Left forelimb (tissue), 1 donor: ENCODE data around the gene PERP.
"Not testable (repeated sequence)": the region's sequence is repeated elsewhere in the genome, so short reads cannot be mapped to it uniquely, and the experiment has no call there.

Experiments
- DNase-seq: peaks from one replicate; pipeline ENCODE4 v3.0.0-alpha.2; 2018; ENCODE audit warnings: low spot score

PERP gene

DNA sequence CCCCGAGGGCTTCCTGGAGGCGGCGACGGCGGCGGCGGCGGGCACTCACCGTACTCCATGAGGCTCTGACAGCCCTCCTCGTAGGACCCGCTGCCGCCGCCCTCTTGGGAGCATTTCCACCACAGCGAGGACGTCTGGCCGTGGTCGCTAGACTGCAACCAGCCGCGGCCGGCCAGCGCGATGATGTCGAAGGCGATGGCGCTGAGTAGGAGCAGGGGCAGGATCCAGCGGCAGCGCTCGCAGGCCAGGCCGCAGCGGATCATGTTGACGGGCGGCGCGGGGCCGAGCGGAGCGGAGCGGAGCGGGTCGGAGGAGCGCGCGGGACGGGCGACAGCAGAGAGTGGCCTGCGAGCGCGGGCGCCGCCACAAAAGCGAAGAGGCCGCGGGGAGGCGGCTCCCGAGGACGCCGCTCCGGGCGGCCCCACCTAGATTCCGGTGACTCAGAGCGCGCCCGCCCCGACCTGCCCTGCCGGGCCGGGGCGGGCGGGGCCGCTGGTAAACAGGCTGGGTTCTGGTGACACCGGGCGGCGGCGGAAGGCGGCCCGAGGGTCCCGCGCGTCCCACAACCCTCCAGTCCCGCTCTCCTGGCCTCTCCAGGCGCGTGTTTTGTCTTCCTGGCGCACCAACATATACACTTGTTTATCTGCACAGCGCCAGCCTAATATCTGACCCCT is at the start of gene PERP:
Gene PERP, minus strand, starts transcription at position 342 of the 674 bp plus-strand sequence. Its CDS starts 79 bp downstream, at position 263.
- DNase-seq, result no peak

DNA sequence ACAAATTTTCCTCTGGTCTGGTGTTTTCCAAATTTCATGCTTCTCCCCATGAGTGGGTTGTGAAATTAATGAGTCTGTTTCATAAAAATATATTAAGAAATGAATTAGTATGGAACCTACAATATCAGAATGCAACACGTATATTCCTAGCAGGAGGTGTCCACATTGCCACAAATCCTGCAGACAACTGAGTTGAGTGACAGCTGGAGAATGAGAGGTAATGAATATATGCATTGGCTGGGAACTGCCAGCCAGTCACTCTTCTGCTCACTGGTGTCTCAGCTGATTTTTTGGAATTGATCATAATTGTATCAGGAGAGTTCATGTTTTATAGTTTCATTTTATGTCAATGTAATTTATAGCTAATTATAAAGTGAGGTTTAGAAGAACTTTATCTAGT is 48.2 kb upstream of the PERP start:
- DNase-seq, result no peak

DNA sequence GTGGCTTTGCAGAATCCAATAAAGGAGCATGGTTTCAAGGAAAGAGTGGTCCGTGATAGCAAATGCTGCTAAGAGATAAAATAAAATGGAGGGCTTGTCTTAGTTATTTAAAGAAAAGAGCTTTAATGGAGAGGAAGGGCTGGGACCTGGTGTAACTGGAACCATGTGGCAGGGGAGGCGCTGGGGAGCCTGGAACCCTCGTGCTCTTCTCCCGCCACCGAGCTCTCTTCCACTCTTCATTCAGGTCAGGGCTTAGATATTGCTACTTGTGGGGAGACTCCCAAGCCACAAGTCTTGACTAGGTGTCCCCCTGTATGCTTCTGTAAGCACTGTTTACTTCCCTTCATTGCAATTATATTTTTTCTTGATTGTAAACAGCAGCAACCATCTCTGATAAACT is 39.3 kb upstream of the PERP start:
- DNase-seq, result no peak

DNA sequence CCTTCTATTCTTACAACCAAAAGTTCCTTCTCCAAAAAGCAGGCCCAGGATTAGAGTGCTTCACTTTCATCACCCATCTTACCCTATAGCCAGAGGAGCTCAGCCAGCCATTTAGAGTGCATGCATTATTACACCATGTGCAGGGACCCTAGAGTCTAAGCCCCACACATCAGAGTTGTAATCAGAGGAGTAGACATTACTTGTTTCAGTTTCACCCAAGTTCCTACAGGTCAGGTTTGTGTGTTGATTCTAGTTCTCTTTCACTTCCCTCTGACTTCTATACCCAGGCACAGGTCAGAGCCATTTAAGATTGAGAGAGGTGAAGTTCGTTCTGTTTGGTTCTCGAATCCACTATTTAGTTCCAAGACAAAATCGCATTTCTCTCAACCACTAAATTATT is 38.2 kb upstream of the PERP start:
- DNase-seq, result no peak

DNA sequence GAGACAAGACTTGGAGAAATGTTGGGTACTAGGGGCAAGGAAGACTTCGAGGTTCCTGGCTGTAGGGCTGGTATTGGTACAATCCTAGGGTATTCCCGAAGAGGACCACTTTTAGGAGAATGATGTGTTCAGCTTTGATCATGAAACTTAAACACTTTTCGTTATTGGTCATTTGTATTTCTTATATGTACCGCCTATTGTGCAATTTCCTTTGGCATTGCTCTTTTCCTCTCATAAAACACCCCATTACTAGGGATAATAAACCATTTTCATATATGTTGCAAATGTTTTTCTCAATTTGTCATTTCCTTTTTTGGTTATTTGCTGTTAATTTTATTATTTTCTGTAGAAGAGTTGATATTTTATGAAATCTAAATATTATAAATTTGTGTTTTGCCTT is 35.6 kb upstream of the PERP start:
- DNase-seq, result no peak

DNA sequence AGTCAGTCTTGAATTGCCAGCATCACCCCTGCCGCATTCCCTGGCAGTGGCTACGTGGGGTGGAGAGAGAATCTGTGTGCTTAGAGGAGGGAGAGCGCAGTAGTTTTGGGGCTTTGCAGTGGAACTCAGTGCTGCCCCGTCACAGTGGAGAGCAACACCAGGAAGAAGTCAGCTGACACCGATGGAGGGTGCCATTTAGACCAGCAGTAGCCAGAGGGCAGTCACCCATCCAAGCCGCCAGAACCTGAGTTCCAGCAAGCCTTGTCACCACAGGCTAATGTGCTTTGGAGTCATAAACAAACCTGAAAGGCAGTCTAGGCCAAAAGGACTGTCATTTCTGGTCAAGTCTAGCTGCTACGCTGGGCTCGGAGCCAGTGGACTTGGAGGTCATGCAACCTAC is 22.0 kb upstream of the PERP start:
- no peak for DNase-seq

DNA sequence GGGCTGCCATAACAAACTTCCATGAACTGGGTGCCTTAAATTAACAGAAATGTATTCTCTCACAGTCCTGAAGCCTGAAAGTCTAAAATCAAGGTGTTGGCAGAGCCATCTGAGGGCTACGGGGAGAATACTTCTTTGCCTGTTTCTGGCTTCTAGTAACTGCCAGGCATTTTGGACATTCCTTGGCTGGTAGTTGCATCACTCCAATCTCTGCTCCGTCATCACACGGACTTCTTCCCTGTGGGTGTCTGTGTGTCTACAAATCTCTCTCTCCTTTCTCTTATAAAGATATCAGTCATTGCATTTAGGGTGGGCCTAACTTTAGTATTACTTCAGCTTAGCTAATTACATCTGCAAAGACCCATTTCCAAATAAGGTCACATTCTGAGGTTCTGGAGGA is 20.9 kb upstream of the PERP start:
- DNase-seq, result no peak

DNA sequence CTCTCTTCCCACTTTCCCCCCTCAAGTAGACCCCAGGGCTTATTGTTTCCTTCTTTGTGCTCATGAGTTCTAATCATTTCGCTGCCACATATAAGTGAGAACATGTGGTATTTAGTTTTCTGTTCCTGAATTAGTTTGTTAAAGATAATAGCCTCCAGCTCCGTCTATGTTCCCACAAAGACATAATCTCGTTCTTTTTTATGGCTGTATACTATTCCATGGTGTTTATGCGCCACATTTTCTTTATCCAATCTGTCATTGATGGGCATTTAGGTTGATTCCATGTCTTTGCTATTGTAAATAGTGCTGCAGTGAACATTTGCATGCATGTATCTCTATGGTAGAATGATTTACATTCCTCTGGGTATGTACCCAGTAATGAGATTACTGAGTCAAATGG is 16.9 kb upstream of the PERP start:
- DNase-seq, result no peak

DNA sequence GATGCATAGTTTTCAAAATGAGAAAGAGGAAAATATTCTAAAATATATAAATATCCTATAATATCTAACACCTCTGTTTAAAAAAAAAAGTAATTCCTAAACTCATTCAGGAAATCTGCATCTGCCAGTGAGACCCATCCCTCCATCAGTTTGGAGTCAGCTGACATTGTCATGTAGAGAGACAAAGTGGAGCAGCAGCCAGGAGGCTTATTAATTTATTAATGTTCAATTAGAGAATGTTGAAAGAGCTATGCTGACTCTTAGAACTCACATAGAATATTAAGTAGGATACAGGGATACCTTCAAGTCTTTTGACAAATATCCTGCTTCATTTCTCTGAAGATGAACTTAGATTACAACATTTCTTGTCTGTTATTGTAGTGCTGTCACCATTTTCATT is 12.8 kb upstream of the PERP start:
- no peak for DNase-seq

DNA sequence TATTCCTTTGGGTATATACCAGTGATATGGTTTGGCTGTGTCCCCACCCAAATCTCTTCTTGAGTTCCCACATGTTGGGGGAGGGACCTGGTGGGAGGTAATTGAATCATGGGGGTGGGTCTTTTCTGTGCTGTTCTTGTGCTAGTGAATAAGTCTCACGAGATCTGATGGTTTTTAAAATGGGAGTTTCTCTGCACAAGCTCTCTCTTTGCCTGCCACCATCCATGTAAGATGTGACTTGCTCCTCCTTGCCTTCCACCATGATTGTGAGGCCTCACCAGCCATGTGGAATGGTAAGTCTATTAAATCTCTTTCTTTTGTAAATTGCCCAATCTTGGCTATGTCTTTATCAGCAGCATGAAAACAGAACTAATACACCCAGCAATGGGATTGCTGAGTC is 12.0 kb upstream of the PERP start:
- DNase-seq, result not testable (repeated sequence)

DNA sequence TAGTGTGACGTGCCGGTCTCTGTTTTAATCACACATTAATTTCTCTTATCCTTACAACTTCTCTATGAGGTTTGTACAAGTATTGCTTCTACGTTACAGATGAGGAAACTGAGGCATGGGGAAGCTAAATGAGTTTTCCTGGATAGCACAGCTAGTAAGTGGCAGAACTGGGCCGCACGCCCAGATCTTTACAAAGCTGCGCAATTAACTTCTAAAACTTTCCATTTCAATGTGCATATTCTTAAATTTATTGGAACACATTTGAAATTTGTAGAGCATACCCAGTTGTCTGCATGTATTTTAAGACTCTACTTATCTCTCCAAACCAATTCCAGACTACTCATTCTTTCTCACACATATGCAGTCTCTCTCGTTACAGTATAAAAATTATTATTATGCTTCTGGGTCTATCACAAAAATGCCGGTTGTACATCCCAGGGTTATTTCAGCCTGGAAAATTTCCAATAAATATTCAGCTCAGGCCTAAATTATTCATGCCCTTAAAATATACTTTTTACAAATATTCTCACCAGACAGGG is 10.2 kb upstream of the PERP start:
- no peak for DNase-seq

DNA sequence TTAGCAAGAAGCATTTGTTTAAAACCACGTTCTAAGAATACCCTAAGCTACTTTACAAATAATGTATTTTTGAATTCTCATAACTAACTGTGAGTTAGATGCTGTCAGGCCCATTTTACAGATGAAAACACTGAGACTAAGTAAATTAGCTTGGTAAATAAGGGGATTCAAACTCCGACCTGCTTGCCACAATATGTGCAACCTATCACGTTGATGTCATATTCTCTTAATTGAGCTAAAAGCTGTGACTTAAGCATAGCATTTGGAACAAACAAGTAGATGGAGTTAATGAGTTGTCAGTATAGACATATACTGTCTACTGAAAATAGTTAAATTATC is 9.4 kb upstream of the PERP start:
- no peak for DNase-seq

DNA sequence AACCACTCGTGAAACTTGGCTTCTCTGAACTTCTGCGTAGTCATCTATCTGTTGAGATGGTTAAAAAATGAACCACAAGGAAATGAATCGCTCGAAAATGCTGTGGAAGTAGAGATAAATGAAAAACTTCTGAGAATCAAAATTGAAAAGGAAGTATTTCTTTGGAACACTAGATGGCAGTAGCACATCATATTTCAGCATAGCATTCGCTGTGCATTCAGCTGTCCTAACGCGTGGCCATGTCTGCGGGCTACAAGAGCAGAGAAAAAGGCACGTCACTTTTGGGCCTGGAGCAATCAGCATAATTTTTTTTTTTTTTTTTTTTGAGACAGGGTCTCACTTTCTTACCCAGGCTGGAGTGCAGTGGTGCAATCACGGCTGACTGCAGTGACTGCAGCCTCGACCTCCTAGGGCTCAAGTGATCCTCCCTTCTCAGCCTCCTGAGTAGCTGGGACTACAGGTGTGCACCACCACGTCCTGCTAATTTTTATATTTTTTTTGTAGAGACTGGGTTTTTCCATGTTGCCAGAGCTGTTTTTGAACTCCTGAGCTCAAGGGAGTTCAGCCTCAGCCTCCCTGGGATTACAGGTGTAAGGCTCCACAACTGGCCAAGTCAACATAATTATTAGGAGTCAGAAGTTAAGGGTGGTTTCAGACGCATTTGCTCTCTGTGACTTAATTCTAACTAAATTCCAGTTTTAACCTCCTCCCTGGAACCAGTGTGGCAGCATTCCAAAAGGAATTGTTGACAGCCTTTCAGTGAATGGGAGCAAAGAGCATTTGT is 8.8 kb upstream of the PERP start:
- no peak for DNase-seq

DNA sequence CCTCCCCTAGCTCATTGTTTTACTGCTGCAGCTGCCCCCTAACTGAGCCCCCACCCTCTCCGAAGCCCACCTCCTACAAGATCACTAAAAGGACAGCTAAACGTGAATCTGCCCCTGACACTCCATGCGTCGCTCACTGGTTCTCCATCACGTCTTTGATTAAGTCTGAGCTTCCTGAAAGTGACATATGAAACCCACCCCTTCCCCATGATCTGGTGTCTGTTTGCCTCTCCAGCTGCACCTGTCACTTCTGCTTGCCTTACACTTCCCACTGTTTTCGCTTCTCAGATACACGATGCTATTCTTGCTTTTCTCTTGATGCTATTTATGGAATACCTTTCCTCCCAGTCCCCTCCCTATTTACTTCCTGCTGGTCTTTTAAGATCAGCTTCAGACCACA is 8.0 kb upstream of the PERP start:
- DNase-seq, result no peak

DNA sequence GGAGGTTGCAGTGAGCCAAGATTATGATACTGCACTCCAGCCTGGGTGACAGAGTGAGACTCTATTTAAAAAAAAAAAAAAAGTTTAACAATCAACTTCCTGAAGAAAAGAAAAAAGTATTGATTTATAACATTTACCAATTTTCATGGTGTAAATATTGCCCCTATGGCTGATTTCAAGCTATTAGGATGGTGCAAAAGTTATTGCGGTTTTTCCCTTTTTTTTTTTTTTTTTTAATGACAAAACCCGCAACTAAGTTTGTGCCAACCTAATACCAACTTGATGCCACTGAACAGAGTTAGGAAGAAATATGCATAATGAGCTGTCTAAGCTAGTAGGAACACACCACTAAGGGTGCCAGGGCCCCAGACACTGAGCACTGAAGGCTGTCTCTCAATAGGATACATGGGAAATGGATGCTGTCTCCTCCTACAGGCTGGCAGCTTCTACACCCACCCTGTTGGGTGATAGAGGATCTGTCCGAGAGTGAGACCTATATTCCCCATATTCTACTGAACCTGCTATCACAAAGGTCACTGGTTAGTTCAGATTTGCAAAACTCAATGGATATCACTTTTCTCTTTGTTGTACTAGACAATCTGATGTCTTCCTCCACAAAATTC is 6.5 kb upstream of the PERP start:
- no peak for DNase-seq

DNA sequence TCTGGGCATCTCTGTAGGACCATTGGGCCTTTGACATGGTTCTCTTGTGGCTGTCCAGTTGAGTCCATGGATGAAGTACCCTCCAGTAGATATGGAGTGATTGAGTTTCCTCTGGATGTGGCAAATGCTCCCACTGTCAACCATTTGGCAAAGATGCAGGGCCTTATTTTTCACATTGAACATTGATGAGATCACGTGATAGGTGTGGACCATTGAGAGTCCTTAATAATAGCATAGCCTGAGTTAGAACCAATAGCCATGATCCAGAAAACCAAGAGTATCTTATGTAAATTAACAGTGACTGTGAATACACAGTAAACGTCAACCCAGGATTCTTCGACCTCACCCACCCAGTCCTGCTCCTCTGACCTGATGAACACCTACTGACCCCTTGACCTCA is 3.0 kb upstream of the PERP start:
- no peak for DNase-seq

DNA sequence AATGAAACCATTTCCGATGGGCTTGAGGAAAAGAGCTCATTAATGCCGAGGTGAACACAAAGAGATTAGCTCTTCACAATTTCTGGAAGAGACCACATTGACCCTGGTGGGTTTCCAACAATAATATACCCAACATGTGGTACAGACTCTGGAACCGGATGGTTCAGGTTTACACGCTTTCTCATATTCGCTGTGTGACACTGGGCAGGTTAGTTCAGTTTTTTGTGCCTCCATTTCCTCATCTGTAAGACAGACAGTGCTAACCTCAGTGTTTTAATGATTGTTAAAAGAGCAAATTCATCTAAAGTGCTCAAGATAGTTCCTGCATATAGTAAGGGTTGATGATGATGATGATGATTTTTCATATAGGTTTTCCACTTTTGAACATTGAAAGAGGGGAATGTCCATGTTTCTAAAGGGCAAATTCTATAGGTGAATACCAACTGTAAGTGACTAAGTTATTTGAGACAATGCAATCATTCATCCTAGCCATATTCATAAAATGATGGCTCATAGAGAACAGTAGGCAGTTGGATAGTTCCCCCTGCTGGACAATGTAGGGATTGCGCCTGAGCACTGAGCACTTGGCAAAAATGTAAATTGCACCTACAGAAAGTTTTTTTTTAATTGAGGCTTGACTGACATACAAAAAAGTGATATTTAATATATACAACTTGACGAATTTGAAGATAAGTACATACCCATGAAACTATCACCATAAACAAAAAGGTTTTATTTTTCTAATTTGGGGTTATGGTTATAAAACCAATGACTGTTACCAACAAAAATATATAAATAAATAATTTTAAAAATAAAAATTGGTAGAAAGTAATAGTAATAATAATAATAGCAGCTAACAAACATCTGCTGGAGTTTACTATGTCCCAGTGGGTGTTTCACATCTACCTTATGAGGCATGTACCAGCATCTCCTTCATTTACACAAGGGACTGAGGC is 2.1 kb upstream of the PERP start:
- DNase-seq, result no peak

DNA sequence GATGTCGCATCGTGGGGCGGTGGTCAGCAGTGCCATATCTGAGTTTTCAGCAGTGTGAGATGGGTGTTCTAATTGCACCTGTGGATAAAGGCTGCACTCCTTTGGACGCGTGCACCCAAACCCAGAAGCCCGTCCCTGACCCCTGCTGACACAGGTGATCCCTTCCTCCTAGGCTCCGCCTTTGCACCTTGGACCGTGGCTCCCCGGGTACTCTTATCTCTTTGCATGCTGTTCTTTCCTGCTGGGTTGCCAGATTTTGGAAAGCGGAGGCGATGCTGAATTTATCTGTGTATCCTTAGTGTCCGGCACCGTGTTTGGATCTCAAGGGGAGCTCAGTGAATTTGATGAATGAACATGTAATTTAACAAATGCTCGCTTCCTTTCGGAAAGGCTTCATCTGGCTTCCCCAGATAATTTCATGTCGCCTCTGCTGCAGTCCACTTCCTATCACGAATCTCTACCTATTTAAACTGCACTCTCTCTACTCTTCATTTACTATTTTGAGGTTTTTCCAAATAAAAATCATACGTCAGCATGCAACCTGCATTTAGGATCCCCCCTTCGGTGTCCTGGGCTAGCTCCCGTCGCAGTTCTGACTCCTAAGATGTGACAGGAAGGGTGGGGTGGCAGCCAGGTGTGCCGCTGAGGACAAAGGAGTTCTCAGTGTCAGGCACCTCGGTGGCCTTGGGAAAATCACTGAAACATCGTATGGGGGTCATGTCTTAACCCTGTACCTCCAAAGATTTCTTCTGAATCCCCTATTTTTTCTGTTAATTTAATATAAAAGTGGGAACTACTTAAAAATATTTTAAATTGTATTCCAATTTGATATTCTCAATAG is 753 bp upstream of the PERP start:
- DNase-seq, result no peak

DNA sequence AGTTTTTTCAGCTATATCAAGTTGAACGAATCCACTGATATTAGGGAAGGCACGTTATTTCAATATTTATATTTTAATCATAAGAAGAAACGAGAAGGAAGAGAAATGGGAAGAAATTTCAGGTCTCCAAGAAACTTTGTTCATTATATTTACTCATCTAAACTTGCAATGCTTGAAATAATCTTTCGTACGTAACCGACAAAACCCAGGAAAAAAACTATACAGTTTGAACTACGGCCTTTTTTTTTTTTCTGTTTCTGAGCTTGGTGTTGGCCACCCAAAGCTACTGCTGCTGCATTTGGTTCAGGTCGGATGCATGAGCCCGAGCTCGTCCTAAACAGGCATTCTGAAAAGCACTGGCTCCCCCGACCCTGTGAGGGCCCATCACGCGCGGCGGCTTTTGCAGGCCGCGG is 548 bp downstream of the PERP start:
- no peak for DNase-seq

DNA sequence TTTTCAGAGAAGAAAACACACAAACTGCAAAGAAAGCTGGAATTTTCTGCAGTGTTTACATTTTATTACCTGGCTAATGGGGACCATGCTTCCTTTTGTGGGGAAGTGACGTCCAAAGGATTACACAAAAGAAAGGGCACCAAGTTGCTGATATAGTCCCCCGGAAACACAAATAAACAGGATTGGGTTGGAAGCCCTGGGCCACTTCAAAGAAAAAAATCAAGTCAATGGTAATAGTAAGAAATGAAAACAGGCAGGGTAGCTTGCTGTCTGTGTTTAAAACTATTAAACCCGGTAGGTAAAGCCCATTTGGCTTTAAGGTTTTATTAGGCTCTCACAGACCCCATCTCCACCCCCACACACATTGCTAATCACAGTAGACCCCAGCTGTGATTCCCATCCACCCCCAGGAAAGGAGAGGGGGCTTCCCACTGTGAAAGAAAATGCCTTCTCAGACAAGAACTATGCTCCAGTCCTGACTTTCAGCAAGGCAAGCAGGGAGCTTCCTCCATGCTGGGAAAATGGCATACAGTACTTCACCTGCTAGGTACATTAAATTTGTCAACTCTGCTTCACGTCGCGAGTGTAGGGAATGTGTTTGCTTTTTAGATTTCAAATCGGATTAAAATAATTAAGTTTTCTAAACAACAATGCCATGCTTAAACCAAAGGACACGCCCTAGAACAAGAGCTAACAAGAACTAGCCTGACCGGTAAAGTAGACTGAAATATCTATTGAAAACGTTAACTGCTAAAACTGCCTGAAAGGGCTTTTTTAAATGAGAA is 1.1 kb downstream of the PERP start:
- no peak for DNase-seq
